Kidney (tissue), 14 donors: Measurements from ENCODE around the gene PCK2. TPM values are rescaled to one million over a fixed set of nuclear protein-coding genes. Genes with fewer than 3 reads are reported as not detected.

ENCODE experiments used
- DNase-seq, 5 donors: peaks; one replicate each; pipeline ENCODE4 v3.0.0-alpha.2; 2013 to 2020
- FAIRE-seq: peaks from 2 replicates; lab custom pipeline; 2012; peaks lifted over from hg19 to GRCh38; lab: Jason Lieb, UNC
- H3K27ac ChIP-seq, 2 donors: one replicate each; pipeline ENCODE4 v1.7.0; 2013; ENCODE audit warnings: low read depth in 2 of 2, low read length in 2 of 2, inconsistent platforms in 1 of 2
- H3K27me3 ChIP-seq: one replicate; pipeline ENCODE4 v1.7.1; 2013; ENCODE audit warnings: low read length, inconsistent platforms; ENCODE audit not compliant: control insufficient read depth, insufficient read depth
- H3K36me3 ChIP-seq, 3 donors: one replicate each; pipeline versions ENCODE4 v1.7.0 to v1.7.1; 2013; ENCODE audit warnings: low read length in 3 of 3, control low read depth in 1 of 3, inconsistent platforms in 1 of 3; ENCODE audit not compliant: insufficient read depth in 3 of 3, control insufficient read depth in 2 of 3
- H3K4me1 ChIP-seq, 3 donors: one replicate each; pipeline versions ENCODE4 v1.7.0 to v1.7.1; 2013; ENCODE audit warnings: low read length in 3 of 3, inconsistent platforms in 1 of 3, low read depth in 1 of 3; ENCODE audit not compliant: control insufficient read depth in 2 of 3, insufficient read depth in 2 of 3
- H3K4me3 ChIP-seq, 3 donors: one replicate each; pipeline versions ENCODE4 v1.7.0 to v1.8.1; 2013; ENCODE audit warnings: low read length in 3 of 3, control low read depth in 1 of 3, inconsistent platforms in 1 of 3
- H3K9ac ChIP-seq, 3 donors: one replicate each; pipeline versions ENCODE4 v1.7.0 to v1.7.1; 2013; ENCODE audit warnings: low read length in 3 of 3, control low read depth in 1 of 3, inconsistent platforms in 1 of 3
- H3K9me3 ChIP-seq, 3 donors: one replicate each; pipeline versions ENCODE4 v1.7.0 to v1.7.1; 2013; ENCODE audit warnings: low read length in 3 of 3, control low read depth in 1 of 3, inconsistent platforms in 1 of 3; ENCODE audit not compliant: control insufficient read depth in 2 of 3, insufficient read depth in 1 of 3
- CTCF ChIP-seq: IDR thresholded peaks from 3 replicates; pipeline ENCODE4 v1.5.1; 2012; ENCODE audit warnings: mild to moderate bottlenecking, moderate library complexity, borderline replicate concordance; ENCODE audit not compliant: insufficient read depth; ENCODE audit errors: extremely low read depth
- intact Hi-C: fragments of 100-400 bp; cut with DNase I; formaldehyde crosslinking; loops from one replicate; pipeline ENCODE4 v1.11.1; 2022
- polyA plus RNA-seq: library from polyadenylated mRNA; stranded (reverse); fragments of 350-450 nt; fragmentation: Illumina TruSeq; extraction: RNeasy Lipid Tissue Mini Kit (QIAGEN cat#74804); gene quantifications from one replicate; pipeline ENCODE4 v1.2.3, GENCODE V29; 2014; ENCODE audit warnings: low read depth, low replicate concordance; ENCODE audit not compliant: insufficient read depth
- total RNA-seq: library from RNA; stranded (reverse); fragmentation: NEBNext Ultra II Directional; extraction: Animal tissue kit (Norgen Biotek cat#: 25700); gene quantifications from one replicate; pipeline ENCODE4 v1.2.1, GENCODE V29; 2021
- donor health status: control.
- donor health status: control.
- donor health status: control.
- donor health status: control.
- donor health status: control.
- donor health status: DM: yes; HTN: yes; CAD: no.
- donor health status: Normal renal cell carcinoma (clear cell type).

Gene PCK2
- total and polyA plus RNA-seq, 2 donors from 2014 or later = 36.1 to 140 TPM

- TF ChIP-seq CTCF = no peak
- H3K36me3 ChIP-seq = no peaks in the 10 kb centered on the region
- H3K9me3 ChIP-seq = no peaks in the 10 kb centered on the region
- peaks cover 0 to 17% (median 10%) of the 10 kb centered on the region in 3 donors for H3K4me1 ChIP-seq
- DNase-seq (no peak), FAIRE-seq (no peak)
- intact Hi-C loops = no loop called here
- H3K27ac ChIP-seq = no peak overlapping the region
- no peaks in the 10 kb centered on the region for H3K27me3 ChIP-seq
- no peak overlapping the region for H3K4me3 ChIP-seq
- H3K9ac ChIP-seq = no peak overlapping the region
Observed at GRCh38 chr14:24129410-24129998, 35.4 kb downstream of the PCK2 start.

- Histone ChIP-seq H3K9ac (no peak within 1 kb of the TSS), H3K36me3 (no peaks in the 10 kb centered on the region), H3K27me3 (no peaks in the 10 kb centered on the region), H3K9me3 (no peaks in the 10 kb centered on the region), H3K27ac (peak within 1 kb of the TSS; percentile 58 to 90), H3K4me1 (peaks cover 0 to 18% (median 13%) of the 10 kb centered on the region in 3 donors), H3K4me3 (no peak within 1 kb of the TSS)
- no peak for TF ChIP-seq CTCF
- intact Hi-C loops = no loop called here
- no peak for FAIRE-seq
- peak in 3 of 5 donors; percentile 18 to 78 (median 20) for DNase-seq
Observed at GRCh38 chr14:24130380-24130716, 36.2 kb downstream of the PCK2 start, which contains the start of gene FITM1. FITM1 (plus strand) TSS chr14:24130659; CDS start chr14:24131564, 905 bp downstream.

GRCh38 chr14:24130717-24131548 is 36.8 kb downstream of the PCK2 start:
- peak overlapping the region; percentile 58 to 90 for H3K27ac ChIP-seq
- no peak for TF ChIP-seq CTCF
- no peak overlapping the region for H3K4me3 ChIP-seq
- FAIRE-seq (no peak), DNase-seq (peak in 2 of 5 donors; percentile 13 to 21)
- no peaks in the 10 kb centered on the region for H3K9me3 ChIP-seq
- intact Hi-C loops = no loop called here
- H3K27me3 ChIP-seq = no peaks in the 10 kb centered on the region
- H3K36me3 ChIP-seq = no peaks in the 10 kb centered on the region
- H3K9ac ChIP-seq = no peak overlapping the region
- H3K4me1 ChIP-seq = peaks cover 0 to 21% (median 14%) of the 10 kb centered on the region in 3 donors
